Subcutaneous adipose tissue (tissue), 4 donors: Measurements from ENCODE around the gene NCK2. TPM values are rescaled to one million over a fixed set of nuclear protein-coding genes. Genes with fewer than 3 reads are reported as not detected.

Experiments used
- total RNA-seq, 4 donors: library from RNA; depleted of rRNA; stranded (reverse); fragments of >200 nt; gene quantifications; one replicate each; pipeline ENCODE4 v1.1.0, GENCODE V29; 2016
- TF ChIP-seq, protein P1 (sequence below): fragments of 450-650 bp; IDR thresholded peaks from one replicate; pipeline ENCODE4 v1.5.1; 2016; ENCODE audit warnings: low read depth, mild to moderate bottlenecking, control low read depth, antibody characterized with exemption, moderate library complexity

Gene NCK2
- total RNA-seq, 4 donors from 2014 or later: 24.3 to 35.2 (median 27.0) TPM

GRCh38 chr2:105919826-105920225 lies 175.1 kb downstream of the NCK2 start:
- TF ChIP-seq, protein P1, sequence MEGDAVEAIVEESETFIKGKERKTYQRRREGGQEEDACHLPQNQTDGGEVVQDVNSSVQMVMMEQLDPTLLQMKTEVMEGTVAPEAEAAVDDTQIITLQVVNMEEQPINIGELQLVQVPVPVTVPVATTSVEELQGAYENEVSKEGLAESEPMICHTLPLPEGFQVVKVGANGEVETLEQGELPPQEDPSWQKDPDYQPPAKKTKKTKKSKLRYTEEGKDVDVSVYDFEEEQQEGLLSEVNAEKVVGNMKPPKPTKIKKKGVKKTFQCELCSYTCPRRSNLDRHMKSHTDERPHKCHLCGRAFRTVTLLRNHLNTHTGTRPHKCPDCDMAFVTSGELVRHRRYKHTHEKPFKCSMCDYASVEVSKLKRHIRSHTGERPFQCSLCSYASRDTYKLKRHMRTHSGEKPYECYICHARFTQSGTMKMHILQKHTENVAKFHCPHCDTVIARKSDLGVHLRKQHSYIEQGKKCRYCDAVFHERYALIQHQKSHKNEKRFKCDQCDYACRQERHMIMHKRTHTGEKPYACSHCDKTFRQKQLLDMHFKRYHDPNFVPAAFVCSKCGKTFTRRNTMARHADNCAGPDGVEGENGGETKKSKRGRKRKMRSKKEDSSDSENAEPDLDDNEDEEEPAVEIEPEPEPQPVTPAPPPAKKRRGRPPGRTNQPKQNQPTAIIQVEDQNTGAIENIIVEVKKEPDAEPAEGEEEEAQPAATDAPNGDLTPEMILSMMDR: no peak

- TF ChIP-seq, protein P1: no peak
Measured at GRCh38 chr2:105924271-105924670, 179.6 kb downstream of the NCK2 start.

DNA sequence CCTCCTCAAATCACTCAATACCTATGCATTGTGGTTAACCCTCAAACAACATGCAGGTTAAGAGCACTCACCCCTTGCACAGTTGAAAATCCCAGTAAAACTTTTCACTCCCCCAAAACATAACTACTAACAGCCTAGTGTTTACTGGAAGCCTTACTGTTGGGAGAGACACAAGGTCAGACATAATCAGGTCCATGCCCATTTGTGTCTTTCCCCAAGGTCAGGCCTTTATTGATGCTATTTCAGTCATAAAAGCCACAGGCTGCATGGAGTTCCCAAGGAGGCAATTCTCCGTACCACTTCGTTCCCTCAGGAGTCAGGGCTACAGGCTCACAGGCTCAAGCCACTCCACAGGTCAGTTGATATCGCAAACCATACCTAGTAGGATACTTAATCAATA lies 180.2 kb downstream of the NCK2 start:
- TF ChIP-seq, protein P1: no peak

- TF ChIP-seq, protein P1: no peak
Measured at GRCh38 chr2:105925390-105925789, 180.7 kb downstream of the NCK2 start.

DNA sequence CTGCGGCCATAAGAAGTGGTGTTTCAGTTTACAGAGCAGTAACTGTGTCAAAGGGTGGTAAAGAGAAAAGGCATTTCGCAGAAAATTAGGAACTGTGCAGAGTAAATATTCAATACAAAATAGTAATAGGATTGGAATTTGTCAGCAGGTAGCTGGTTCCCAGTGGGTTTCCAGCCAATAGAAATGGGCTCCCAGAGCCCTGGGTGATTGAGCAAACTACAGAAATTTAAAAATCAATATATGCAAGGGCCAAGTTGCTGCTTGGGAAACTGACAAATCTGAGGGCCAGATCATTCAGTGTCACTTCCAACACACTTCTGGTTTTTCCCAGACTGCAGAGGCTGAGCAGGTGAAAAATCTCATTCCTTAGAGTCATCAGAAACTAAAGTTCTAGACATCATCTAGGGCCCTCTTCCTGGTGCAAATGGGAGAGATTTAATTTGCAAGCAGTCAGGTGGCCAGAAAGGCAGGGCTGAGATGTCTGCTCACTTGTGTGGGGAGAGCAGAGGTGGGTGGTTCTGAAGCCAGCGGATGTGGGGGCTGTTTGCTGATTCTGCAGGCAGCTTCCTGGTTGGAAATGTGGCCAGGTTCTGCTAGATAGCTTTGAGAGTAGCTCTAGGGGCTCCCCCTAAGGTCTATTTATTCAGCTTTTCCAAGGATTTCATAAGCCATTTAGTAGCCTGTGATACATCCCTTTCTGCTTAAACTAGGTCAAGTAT lies 182.4 kb downstream of the NCK2 start:
- TF ChIP-seq, protein P1: no peak

- TF ChIP-seq, protein P1: no peak
Measured at GRCh38 chr2:105928086-105928485, 183.4 kb downstream of the NCK2 start.

GRCh38 chr2:105928563-105928962 lies 183.9 kb downstream of the NCK2 start:
- TF ChIP-seq, protein P1: no peak
